NCI-H526 treated with DMSO at 0.1 percent for 48 hours (cell line): Measurements from ENCODE around the gene CHST7.
A peak's percentile ranks its signal among the peaks of the same experiment; 100 is the strongest.

Source experiments
- DNase-seq: peaks from one replicate; lab custom pipeline; 2025; lab: John Stamatoyannopoulos, UW

The CHST7 gene

GRCh38 chrX:46573892-46574773 is 568 bp downstream of the CHST7 start:
- peak; percentile 71 for DNase-seq

GRCh38 chrX:46574774-46575381 is 1.3 kb downstream of the CHST7 start:
- DNase-seq: peak; percentile 11

GRCh38 chrX:46575586-46575985 is 2.0 kb downstream of the CHST7 start:
- no peak for DNase-seq

- DNase-seq: no peak
Measured at GRCh38 chrX:46575991-46576392, 2.4 kb downstream of the CHST7 start.

GRCh38 chrX:46576458-46576857 is 2.9 kb downstream of the CHST7 start:
- DNase-seq: no peak

GRCh38 chrX:46577221-46578005 is 3.8 kb downstream of the CHST7 start:
- no peak for DNase-seq

GRCh38 chrX:46579250-46579649 is 5.7 kb downstream of the CHST7 start:
- no peak for DNase-seq

GRCh38 chrX:46580613-46581012 is 7.0 kb downstream of the CHST7 start:
- DNase-seq: no peak

GRCh38 chrX:46582325-46582724 is 8.8 kb downstream of the CHST7 start:
- DNase-seq: no peak

GRCh38 chrX:46582966-46583365 is 9.4 kb downstream of the CHST7 start:
- DNase-seq: no peak

- no peak for DNase-seq
Measured at GRCh38 chrX:46584736-46585135, 11.2 kb downstream of the CHST7 start.

GRCh38 chrX:46587158-46587557 is 13.6 kb downstream of the CHST7 start:
- DNase-seq: no peak

- no peak for DNase-seq
Measured at GRCh38 chrX:46587753-46588171, 14.2 kb downstream of the CHST7 start.

GRCh38 chrX:46588263-46588662 is 14.7 kb downstream of the CHST7 start:
- DNase-seq: no peak

GRCh38 chrX:46589977-46590723 is 16.6 kb downstream of the CHST7 start:
- no peak for DNase-seq

- DNase-seq: no peak
Measured at GRCh38 chrX:46595084-46595483, 21.5 kb downstream of the CHST7 start.

GRCh38 chrX:46597208-46597607 is 23.6 kb downstream of the CHST7 start:
- no peak for DNase-seq

- DNase-seq: no peak
Measured at GRCh38 chrX:46597771-46598170, 24.2 kb downstream of the CHST7 start.

- DNase-seq: no peak
Measured at GRCh38 chrX:46599051-46599560, 25.5 kb downstream of the CHST7 start.

GRCh38 chrX:46601283-46601682 is 27.7 kb downstream of the CHST7 start:
- DNase-seq: no peak

- no peak for DNase-seq
Measured at GRCh38 chrX:46602468-46603102, 29.0 kb downstream of the CHST7 start.
